Stomach (tissue), 4 donors: Measurements from ENCODE around the gene SLC31A1.

ENCODE experiments used
- CTCF ChIP-seq, 7 experiments: fragments of 450-650 bp in 4 of 7; fragments of 200-600 bp in 3 of 7; sonication (generic) in 3 of 7; IDR thresholded peaks; one replicate each; pipeline ENCODE4 v1.5.1; 2016 to 2019; ENCODE audit warnings: antibody characterized with exemption in 7 of 7, control low read depth in 2 of 7, mild to moderate bottlenecking in 1 of 7
- POLR2AphosphoS5 ChIP-seq, 3 donors: sonication (generic); formaldehyde crosslinking; IDR thresholded peaks; one replicate each; pipeline ENCODE4 v1.6.1; 2016; ENCODE audit warnings: antibody characterized with exemption in 3 of 3

DNA sequence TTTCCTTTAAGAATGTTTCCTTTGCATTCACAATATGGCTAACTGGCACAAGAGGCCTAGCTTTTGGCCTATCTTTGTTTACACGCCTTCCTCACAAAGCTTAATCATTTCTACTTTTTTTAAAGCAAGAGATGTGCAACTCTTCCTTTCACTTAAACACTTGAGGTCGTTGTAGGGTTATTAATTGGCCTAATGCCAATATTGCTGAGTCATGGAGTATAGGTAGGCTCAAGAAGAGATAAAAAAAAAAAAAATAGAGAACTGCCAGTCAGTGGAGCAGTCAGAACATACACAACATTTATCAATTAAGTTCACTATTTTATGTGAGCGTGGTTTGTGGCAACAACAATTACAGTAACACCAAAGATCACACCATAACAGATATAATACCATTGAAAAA, 6.2 kb upstream of the SLC31A1 start:
- TF ChIP-seq CTCF (IDR thresholded peaks at IDR 0.05), result no peak
- no peak for TF ChIP-seq POLR2AphosphoS5 (IDR thresholded peaks at IDR 0.05)
